GM10266 (cell line): ENCODE results near the gene TWSG1.
"Not testable (repeated sequence)": the region's sequence is repeated elsewhere in the genome, so short reads cannot be mapped to it uniquely, and the experiment has no call there.

Experiments
- DNase-seq: peaks from one replicate; pipeline ENCODE4 v3.0.0; 2012; ENCODE audit errors: extremely low spot score
- CTCF ChIP-seq: IDR thresholded peaks from 2 replicates; pipeline ENCODE4 v1.5.1; 2012; ENCODE audit warnings: mild to moderate bottlenecking, low read depth; ENCODE audit not compliant: control insufficient read depth, insufficient read depth; ENCODE audit errors: missing control alignments

The TWSG1 gene

DNA sequence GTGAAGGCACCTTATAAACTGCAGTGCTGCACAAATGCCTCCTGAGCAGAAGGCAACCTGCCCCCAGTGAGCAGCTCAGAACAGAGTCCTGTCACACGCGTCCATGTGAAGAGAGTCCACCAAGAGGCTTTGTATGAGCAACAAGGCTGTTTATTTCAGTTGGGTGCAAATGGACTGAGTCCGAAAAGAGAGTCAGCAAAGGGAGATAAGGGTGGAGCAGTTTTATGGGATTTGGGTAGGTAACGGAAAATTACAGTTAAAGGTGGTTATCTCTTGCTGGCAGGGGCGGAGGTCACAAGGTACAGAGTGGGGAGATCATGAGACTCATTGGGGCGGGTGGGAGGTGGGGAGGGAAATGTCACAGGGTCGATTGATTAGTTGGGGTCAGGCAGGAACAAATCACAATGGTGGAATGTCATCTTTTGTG, 87.3 kb downstream of the TWSG1 start:
- TF ChIP-seq CTCF: no peak
- no peak for DNase-seq

DNA sequence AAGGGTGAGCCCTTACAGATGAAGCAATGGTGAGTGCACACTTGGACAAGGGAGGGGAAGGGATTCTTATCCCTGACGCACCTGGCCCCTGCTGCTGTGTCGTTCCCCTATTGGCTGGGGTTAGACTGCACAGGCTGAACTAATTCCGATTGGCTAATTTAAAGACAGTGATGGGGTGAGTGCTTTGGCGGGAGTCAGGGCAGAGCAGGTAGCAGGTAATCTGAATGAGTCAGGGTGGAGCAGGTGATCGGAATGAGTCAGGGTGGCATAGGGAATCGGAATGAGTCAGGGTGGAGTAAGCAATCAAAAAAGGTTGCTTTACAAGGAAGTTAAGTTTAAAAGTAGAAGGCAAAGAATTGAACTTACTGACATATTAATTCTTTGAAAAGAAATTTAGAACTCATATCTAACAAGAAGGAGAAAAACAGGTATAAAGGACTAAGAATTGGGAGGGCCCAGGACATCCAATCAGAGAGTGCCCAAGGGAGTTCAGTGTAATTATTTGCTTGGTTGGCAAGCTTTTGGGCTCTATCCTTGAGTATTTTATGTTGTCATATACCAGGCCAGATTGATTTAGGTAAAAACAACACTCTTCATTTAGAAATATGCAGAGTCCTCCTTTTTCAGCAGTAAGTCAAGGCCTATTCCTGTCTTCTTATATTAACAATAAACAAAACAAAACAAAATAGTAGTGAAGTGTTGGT, 88.4 kb downstream of the TWSG1 start:
- no peak for DNase-seq
- no peak for TF ChIP-seq CTCF

- not testable (repeated sequence) for DNase-seq
These were observed 89.1 kb downstream of the TWSG1 start for GRCh38 chr18:9423648-9424047.

DNA sequence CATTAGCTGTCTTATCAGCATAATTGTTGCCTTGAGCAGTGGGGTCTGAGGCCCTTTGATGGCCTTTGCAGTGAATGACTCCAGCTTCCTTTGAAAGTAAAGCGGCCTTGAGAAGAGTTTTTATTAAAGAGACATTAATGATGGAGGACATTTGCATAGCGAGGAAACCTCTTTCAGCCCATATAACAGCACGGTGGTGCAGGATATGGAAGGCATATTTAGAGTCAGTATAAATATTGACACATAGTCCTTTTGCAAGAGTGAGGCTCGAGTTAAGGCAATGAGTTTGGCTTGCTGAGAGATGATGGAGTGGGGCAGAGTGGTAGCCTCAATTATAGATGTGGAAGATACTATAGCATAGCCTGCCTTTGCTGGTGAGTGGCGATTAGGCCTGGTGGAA, 89.7 kb downstream of the TWSG1 start:
- DNase-seq: not testable (repeated sequence)

GRCh38 chr18:9426753-9427152, 92.2 kb downstream of the TWSG1 start:
- TF ChIP-seq CTCF: no peak
- DNase-seq: no peak

GRCh38 chr18:9428301-9428706, 93.7 kb downstream of the TWSG1 start:
- no peak for TF ChIP-seq CTCF
- no peak for DNase-seq

- DNase-seq: no peak
- no peak for TF ChIP-seq CTCF
These were observed 94.5 kb downstream of the TWSG1 start for GRCh38 chr18:9428862-9429661.

GRCh38 chr18:9429662-9429993, 95.1 kb downstream of the TWSG1 start:
- no peak for DNase-seq
- TF ChIP-seq CTCF: no peak

DNA sequence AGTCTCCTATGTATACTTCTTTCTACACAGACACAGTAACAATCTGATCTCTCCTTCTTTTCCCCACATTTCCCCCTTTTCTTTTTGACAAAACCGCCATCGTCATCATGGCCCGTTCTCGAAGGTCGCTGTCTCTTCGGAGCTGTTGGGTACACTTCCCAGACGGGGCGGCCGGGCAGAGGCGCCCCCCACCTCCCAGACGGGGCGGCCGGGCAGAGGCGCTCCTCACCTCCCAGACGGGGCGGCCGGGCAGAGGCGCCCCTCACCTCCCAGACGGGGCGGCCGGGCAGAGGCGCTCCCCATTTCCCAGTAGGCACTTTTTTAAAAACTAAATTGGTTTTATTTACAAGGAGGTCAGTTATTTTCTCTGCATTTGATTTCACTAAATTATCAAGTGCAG, 95.7 kb downstream of the TWSG1 start:
- not testable (repeated sequence) for DNase-seq
